Vagina (tissue), 2 donors: Measurements from ENCODE around the gene ERO1B. TPM values are rescaled to one million over a fixed set of nuclear protein-coding genes. Genes with fewer than 3 reads are reported as not detected.

Source experiments
- DNase-seq, 2 donors: peaks; one replicate each; pipeline ENCODE4 v3.0.0-alpha.2; 2017; ENCODE audit errors: extremely low spot score in 2 of 2
- H3K27ac ChIP-seq: fragments of 200-600 bp; sonication (generic); one replicate; pipeline ENCODE4 v1.5.1; 2019
- H3K27me3 ChIP-seq: fragments of 200-600 bp; sonication (generic); one replicate; pipeline ENCODE4 v1.5.1; 2019
- H3K36me3 ChIP-seq, 2 donors: fragments of 200-600 bp; sonication (generic); one replicate each; pipeline ENCODE4 v1.5.1; 2017 to 2019
- H3K4me1 ChIP-seq: fragments of 200-600 bp; sonication (generic); one replicate; pipeline ENCODE4 v1.5.1; 2019
- H3K4me3 ChIP-seq, 2 donors: fragments of 200-600 bp; sonication (generic); 1 replicate in 1 of 2; 2 replicates in 1 of 2; pipeline ENCODE4 v1.5.1; 2016 to 2019
- H3K9me3 ChIP-seq: fragments of 200-600 bp; sonication (generic); one replicate; pipeline ENCODE4 v1.5.1; 2019
- POLR2A ChIP-seq, 2 donors: fragments of 450-650 bp; IDR thresholded peaks; one replicate each; pipeline ENCODE4 v1.6.1; 2017; ENCODE audit warnings: antibody characterized with exemption in 2 of 2, mild to moderate bottlenecking in 2 of 2, moderate library complexity in 2 of 2
- POLR2AphosphoS5 ChIP-seq, 2 donors: sonication (generic); formaldehyde crosslinking; IDR thresholded peaks; one replicate each; pipeline ENCODE4 v1.9.0; 2017; ENCODE audit warnings: antibody characterized with exemption in 2 of 2, mild to moderate bottlenecking in 2 of 2, low read depth in 1 of 2; ENCODE audit not compliant: insufficient read depth in 1 of 2
- intact Hi-C: fragments of 100-400 bp; cut with DNase I; formaldehyde crosslinking; loops from one replicate; pipeline ENCODE4 v1.15.1; 2023
- total RNA-seq: library from RNA; depleted of rRNA; stranded (reverse); fragments of >200 nt; gene quantifications from one replicate; pipeline ENCODE4 v1.2.3, GENCODE V29; 2016
- TF ChIP-seq, protein P1 (sequence below), 3 experiments: fragments of 450-650 bp in 2 of 3; fragments of 200-600 bp in 1 of 3; sonication (generic) in 1 of 3; IDR thresholded peaks; one replicate each; pipeline ENCODE4 v1.5.1; 2017 to 2019; ENCODE audit warnings: antibody characterized with exemption in 3 of 3, mild to moderate bottlenecking in 2 of 3, moderate library complexity in 2 of 3

ERO1B gene
- total RNA-seq, 1 donor from 2014 or later: 10.3 TPM

DNA sequence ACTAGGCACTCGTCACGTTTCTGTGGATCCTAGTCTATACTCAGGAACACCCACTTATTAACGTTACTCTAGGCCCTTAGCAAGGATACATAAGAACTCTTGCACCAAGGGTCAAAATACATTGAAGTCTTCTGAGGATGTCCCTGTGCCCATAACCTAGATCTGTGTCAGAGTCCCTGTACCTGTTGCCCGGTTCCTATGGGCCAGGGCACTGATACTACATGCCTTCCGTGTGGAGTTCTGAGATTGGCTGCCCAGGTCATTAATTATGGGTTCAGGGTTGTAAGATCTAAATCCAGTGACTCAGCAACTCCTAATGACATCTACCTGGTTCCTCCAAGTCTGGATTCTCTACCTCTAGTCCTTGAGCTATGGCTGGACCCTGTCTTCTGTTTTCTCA lies 69.9 kb downstream of the ERO1B start:
- Histone ChIP-seq H3K4me3 (no peak overlapping the region), H3K4me1 (no peaks in the 10 kb centered on the region), H3K36me3 (no peaks in the 10 kb centered on the region), H3K9me3 (no peaks in the 10 kb centered on the region), H3K27ac (no peak overlapping the region), H3K27me3 (no peaks in the 10 kb centered on the region)
- intact Hi-C loops: no loop called here
- no peak for DNase-seq
- TF ChIP-seq POLR2AphosphoS5 (IDR thresholded peaks at IDR 0.05; ENCODE audit: insufficient read depth in 1 of 2, low read depth in 1 of 2) (no peak), POLR2A (IDR thresholded peaks at IDR 0.05) (no peak)
- TF ChIP-seq, protein P1, sequence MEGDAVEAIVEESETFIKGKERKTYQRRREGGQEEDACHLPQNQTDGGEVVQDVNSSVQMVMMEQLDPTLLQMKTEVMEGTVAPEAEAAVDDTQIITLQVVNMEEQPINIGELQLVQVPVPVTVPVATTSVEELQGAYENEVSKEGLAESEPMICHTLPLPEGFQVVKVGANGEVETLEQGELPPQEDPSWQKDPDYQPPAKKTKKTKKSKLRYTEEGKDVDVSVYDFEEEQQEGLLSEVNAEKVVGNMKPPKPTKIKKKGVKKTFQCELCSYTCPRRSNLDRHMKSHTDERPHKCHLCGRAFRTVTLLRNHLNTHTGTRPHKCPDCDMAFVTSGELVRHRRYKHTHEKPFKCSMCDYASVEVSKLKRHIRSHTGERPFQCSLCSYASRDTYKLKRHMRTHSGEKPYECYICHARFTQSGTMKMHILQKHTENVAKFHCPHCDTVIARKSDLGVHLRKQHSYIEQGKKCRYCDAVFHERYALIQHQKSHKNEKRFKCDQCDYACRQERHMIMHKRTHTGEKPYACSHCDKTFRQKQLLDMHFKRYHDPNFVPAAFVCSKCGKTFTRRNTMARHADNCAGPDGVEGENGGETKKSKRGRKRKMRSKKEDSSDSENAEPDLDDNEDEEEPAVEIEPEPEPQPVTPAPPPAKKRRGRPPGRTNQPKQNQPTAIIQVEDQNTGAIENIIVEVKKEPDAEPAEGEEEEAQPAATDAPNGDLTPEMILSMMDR (IDR thresholded peaks at IDR 0.05): no peak

DNA sequence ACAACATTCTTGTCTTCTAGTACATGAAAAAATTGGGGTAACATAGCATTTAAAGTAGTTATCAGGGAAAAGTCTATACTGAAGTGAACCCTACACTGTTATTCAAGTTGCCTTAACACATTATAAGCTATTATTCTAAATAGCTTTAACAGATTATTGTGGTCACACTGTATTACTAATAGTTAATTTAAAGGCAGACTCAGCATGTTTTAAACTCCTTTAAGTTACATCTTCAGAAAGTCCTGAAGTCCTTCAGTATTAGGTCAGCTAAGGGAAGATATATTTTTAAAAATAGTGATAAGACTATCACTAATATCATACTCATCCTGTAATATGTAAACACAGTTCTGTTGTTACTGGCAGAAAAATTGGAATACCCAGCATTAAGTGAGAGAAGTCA lies 72.0 kb downstream of the ERO1B start:
- DNase-seq: no peak
- peaks cover 0 to 8% of the 10 kb centered on the region in 2 donors for H3K36me3 ChIP-seq
- intact Hi-C loops: no loop called here

DNA sequence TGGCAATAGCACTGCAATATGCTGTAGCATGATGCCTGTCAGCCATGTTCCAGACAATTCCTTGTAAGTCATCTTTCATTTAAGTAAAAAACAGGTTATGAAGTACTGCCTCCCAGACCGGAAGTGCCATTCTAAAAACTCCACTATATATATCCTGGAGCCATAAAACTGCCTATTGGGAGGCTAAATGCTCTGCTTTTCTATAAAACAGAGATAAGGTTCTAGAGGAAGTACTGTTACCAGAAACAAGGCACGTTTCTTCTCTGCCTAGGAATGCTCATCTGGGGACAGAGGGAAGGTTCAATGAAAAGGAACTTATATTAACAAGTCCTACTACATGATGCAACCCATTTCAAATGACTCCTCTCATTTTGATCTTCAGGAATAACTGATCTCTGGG lies 72.6 kb downstream of the ERO1B start:
- no peaks in the 10 kb centered on the region for H3K9me3 ChIP-seq
- no peak for TF ChIP-seq POLR2AphosphoS5 (IDR thresholded peaks at IDR 0.05; ENCODE audit: insufficient read depth in 1 of 2, low read depth in 1 of 2)
- H3K36me3 ChIP-seq: peaks cover 0 to 8% of the 10 kb centered on the region in 2 donors
- H3K27me3 ChIP-seq: no peaks in the 10 kb centered on the region
- intact Hi-C loops: no loop called here
- H3K27ac ChIP-seq: no peak overlapping the region
- H3K4me1 ChIP-seq: no peaks in the 10 kb centered on the region
- no peak for DNase-seq
- H3K4me3 ChIP-seq: no peak overlapping the region

More for the DNA sequence above, 72.0 kb downstream of the ERO1B start:
- Histone ChIP-seq H3K4me1 (no peaks in the 10 kb centered on the region), H3K27ac (no peak overlapping the region), H3K27me3 (no peaks in the 10 kb centered on the region), H3K4me3 (no peak overlapping the region), H3K9me3 (no peaks in the 10 kb centered on the region)
- no peak for TF ChIP-seq POLR2AphosphoS5 (IDR thresholded peaks at IDR 0.05; ENCODE audit: insufficient read depth in 1 of 2, low read depth in 1 of 2)
- TF ChIP-seq, protein P1 (IDR thresholded peaks at IDR 0.05): no peak
- TF ChIP-seq POLR2A (IDR thresholded peaks at IDR 0.05): no peak

DNA sequence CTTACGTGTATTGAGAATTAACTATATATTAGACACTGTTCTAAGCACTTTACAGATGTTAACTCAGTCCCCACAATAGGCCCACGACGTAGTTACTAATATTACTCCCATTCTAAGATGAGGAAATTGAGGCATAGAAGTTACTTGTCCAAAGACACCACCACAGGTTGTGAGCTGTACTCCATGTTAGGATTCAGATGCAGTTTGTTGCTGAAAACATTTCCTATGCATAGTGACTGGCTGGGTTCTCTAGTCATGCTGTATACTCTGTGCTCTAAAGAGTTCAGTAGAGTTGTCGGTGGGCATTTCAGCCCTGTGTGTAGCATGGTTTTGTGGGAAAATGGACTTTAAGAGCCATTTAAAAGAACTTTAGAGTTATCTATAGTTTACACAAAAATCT lies 74.2 kb downstream of the ERO1B start:
- TF ChIP-seq POLR2A (IDR thresholded peaks at IDR 0.05) (no peak), POLR2AphosphoS5 (IDR thresholded peaks at IDR 0.05; ENCODE audit: insufficient read depth in 1 of 2, low read depth in 1 of 2) (no peak)
- TF ChIP-seq, protein P1 (IDR thresholded peaks at IDR 0.05): no peak
- no peak overlapping the region for H3K27ac ChIP-seq
- no peak for DNase-seq
- H3K9me3 ChIP-seq: no peaks in the 10 kb centered on the region
- H3K27me3 ChIP-seq: no peaks in the 10 kb centered on the region
- intact Hi-C loops: no loop called here
- peaks cover 0 to 9% of the 10 kb centered on the region in 2 donors for H3K36me3 ChIP-seq
- H3K4me1 ChIP-seq: no peaks in the 10 kb centered on the region
- no peak overlapping the region for H3K4me3 ChIP-seq

DNA sequence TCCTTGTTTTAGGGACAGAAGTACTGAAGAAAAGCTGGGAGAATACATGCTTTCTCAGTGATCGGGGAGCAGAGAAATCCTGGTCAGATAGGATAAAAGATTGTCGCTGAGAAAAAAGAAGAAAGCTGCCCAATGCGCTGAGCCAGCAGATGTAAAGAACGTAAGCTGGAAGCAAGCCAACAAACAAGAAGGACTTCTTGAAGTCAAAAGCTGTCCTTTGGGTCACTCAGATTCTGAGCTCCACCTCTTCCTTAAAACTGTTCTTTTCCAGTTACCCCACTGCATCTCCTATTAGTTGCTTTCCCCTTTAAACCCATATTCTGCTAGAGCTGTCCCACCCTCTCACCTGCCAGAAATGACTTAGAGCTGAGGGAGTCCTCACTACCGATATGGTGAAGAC lies 74.6 kb downstream of the ERO1B start:
- Histone ChIP-seq H3K27me3 (no peaks in the 10 kb centered on the region), H3K4me1 (no peaks in the 10 kb centered on the region), H3K36me3 (peaks cover 0 to 13% of the 10 kb centered on the region in 2 donors), H3K9me3 (no peaks in the 10 kb centered on the region), H3K27ac (no peak overlapping the region), H3K4me3 (no peak overlapping the region)
- no peak for TF ChIP-seq POLR2AphosphoS5 (IDR thresholded peaks at IDR 0.05; ENCODE audit: insufficient read depth in 1 of 2, low read depth in 1 of 2)
- TF ChIP-seq, protein P1 (IDR thresholded peaks at IDR 0.05): no peak
- no peak for TF ChIP-seq POLR2A (IDR thresholded peaks at IDR 0.05)
- intact Hi-C loops: no loop called here
- DNase-seq: no peak
